IMR-90 (cell line): ENCODE data around the gene ARHGEF10L. TPM values are rescaled to one million over a fixed set of nuclear protein-coding genes. Genes with fewer than 3 reads are reported as not detected.

ENCODE experiments used
- ATAC-seq: fragments of 200-7000 bp; cut with Tn5 transposase; 2 replicates; pipeline ENCODE4 v1.9.1; 2020; ENCODE audit warnings: low read depth, mild to moderate bottlenecking, moderate library complexity
- BruUV-seq: library from RNA; stranded (reverse); fragments of 400-500 nt; replicated peaks from 2 replicates; lab custom pipeline; 2021; lab: Mats Ljungman, UMichigan
- CTCF ChIA-PET: fragments of 300-600 bp; formaldehyde crosslinking; extraction: SDS; loops from one replicate; lab custom pipeline; 2021; ENCODE audit warnings: antibody characterized with exemption; lab: Yijun Ruan, JAX
- POLR2A ChIA-PET: fragments of 300-600 bp; sonication (Branson Sonifier 250); formaldehyde crosslinking; loops from one replicate; lab custom pipeline; 2022; ENCODE audit warnings: antibody characterized with exemption; ENCODE audit not compliant: unreplicated experiment; lab: Charles Lee
- DNase-seq: peaks from one replicate; pipeline ENCODE4 v3.0.0; 2013
- H2AFZ ChIP-seq: replicated peaks from 2 replicates; pipeline ENCODE3; 2013; ENCODE audit warnings: low read length, mild to moderate bottlenecking; ENCODE audit not compliant: poor library complexity
- H2AK5ac ChIP-seq: 2 replicates; pipeline ENCODE4 v1.6.1; 2013; ENCODE audit warnings: low read depth, low read length, inconsistent platforms
- H2AK9ac ChIP-seq: replicated peaks from 2 replicates; pipeline ENCODE3; 2013; ENCODE audit warnings: mild to moderate bottlenecking, low read depth, low read length, moderate library complexity; ENCODE audit not compliant: poor library complexity
- H2BK120ac ChIP-seq: 2 replicates; pipeline ENCODE4 v1.6.1; 2013; ENCODE audit warnings: low read depth, low read length, inconsistent platforms
- H2BK15ac ChIP-seq: 3 replicates; pipeline ENCODE4 v1.6.1; 2013; ENCODE audit warnings: low read depth, low read length, inconsistent platforms
- H2BK20ac ChIP-seq: 2 replicates; pipeline ENCODE4 v1.6.1; 2013; ENCODE audit warnings: low read depth, mild to moderate bottlenecking, inconsistent platforms, low read length, moderate library complexity
- H2BK5ac ChIP-seq: 2 replicates; pipeline ENCODE4 v1.6.1; 2013; ENCODE audit warnings: mild to moderate bottlenecking, low read depth, low read length, inconsistent platforms; ENCODE audit not compliant: poor library complexity, severe bottlenecking
- H3K14ac ChIP-seq: replicated peaks from 2 replicates; pipeline ENCODE4 v1.6.1; 2013; ENCODE audit warnings: low read depth, low read length, inconsistent platforms
- H3K18ac ChIP-seq: 2 replicates; pipeline ENCODE4 v1.6.1; 2013; ENCODE audit warnings: low read depth, low read length, control low read depth
- H3K23ac ChIP-seq: 2 replicates; pipeline ENCODE4 v1.6.1; 2013; ENCODE audit warnings: low read depth, low read length, inconsistent platforms
- H3K27ac ChIP-seq: 2 replicates; pipeline ENCODE4 v1.5.1; 2013; ENCODE audit warnings: mild to moderate bottlenecking, control low read depth, low read length; ENCODE audit not compliant: insufficient read depth
- H3K27me3 ChIP-seq: 2 replicates; pipeline ENCODE4 v1.6.1; 2013; ENCODE audit warnings: low read length; ENCODE audit not compliant: control insufficient read depth, insufficient read depth
- H3K36me3 ChIP-seq: 2 replicates; pipeline ENCODE4 v1.6.1; 2013; ENCODE audit warnings: low read length, mixed read lengths; ENCODE audit not compliant: control insufficient read depth, insufficient read depth
- H3K4ac ChIP-seq: 2 replicates; pipeline ENCODE4 v1.6.1; 2013; ENCODE audit warnings: low read depth, low read length, inconsistent platforms
- H3K4me1 ChIP-seq: 2 replicates; pipeline ENCODE4 v1.6.1; 2013; ENCODE audit warnings: low read length, mixed read lengths; ENCODE audit not compliant: control insufficient read depth, insufficient read depth
- H3K4me2 ChIP-seq: 2 replicates; pipeline ENCODE4 v1.6.1; 2013; ENCODE audit warnings: low read depth, mild to moderate bottlenecking, control low read depth, low read length, moderate library complexity
- H3K4me3 ChIP-seq: 2 replicates; pipeline ENCODE4 v1.5.1; 2013; ENCODE audit warnings: low read depth, mild to moderate bottlenecking, control low read depth, low read length, moderate library complexity; ENCODE audit not compliant: insufficient read depth
- H3K56ac ChIP-seq: 2 replicates; pipeline ENCODE4 v1.6.1; 2013; ENCODE audit warnings: low read length, inconsistent platforms; ENCODE audit not compliant: insufficient read depth; ENCODE audit errors: extremely low read depth
- H3K79me1 ChIP-seq, 2 experiments: 2 replicates each; pipeline ENCODE4 v1.6.1; 2013; ENCODE audit warnings: low read length in 2 of 2, inconsistent platforms in 1 of 2, low read depth in 1 of 2
- H3K9ac ChIP-seq: 2 replicates; pipeline ENCODE4 v1.6.1; 2013; ENCODE audit warnings: low read depth, low read length, control low read depth
- H3K9me1 ChIP-seq: 2 replicates; pipeline ENCODE4 v1.6.1; 2013; ENCODE audit warnings: low read length, inconsistent platforms; ENCODE audit not compliant: insufficient read depth
- H3K9me3 ChIP-seq: 2 replicates; pipeline ENCODE4 v1.6.1; 2013; ENCODE audit warnings: low read length; ENCODE audit not compliant: control insufficient read depth, insufficient read depth
- H4K20me1 ChIP-seq: 2 replicates; pipeline ENCODE4 v1.6.1; 2013; ENCODE audit warnings: low read length, inconsistent platforms; ENCODE audit not compliant: insufficient read depth
- H4K5ac ChIP-seq: 2 replicates; pipeline ENCODE4 v1.6.1; 2013; ENCODE audit warnings: mild to moderate bottlenecking, low read depth, low read length, control low read depth
- H4K8ac ChIP-seq, 2 experiments: 2 replicates each; pipeline ENCODE4 v1.6.1; 2013; ENCODE audit warnings: low read depth in 2 of 2, low read length in 2 of 2, control low read depth in 1 of 2, inconsistent platforms in 1 of 2
- H4K91ac ChIP-seq: 2 replicates; pipeline ENCODE4 v1.6.1; 2013; ENCODE audit warnings: low read depth, low read length, inconsistent platforms; ENCODE audit not compliant: insufficient read depth
- BHLHE40 ChIP-seq: fragments of 150-350 bp; IDR thresholded peaks from 2 replicates; pipeline ENCODE4 v1.6.1; 2016; ENCODE audit warnings: mild to moderate bottlenecking, low read depth, low read length
- FOS ChIP-seq: fragments of 150-350 bp; IDR thresholded peaks from 2 replicates; pipeline ENCODE4 v1.6.1; 2016; ENCODE audit warnings: low read depth, low read length
- MAZ ChIP-seq: IDR thresholded peaks from 2 replicates; pipeline ENCODE4 v1.6.1; 2012; ENCODE audit warnings: low read depth, mild to moderate bottlenecking, low read length, improper control_type of control experiment, moderate library complexity, borderline replicate concordance
- MXI1 ChIP-seq: IDR thresholded peaks from 2 replicates; pipeline ENCODE4 v1.6.1; 2012; ENCODE audit warnings: low read depth, mild to moderate bottlenecking, low read length, moderate library complexity, borderline replicate concordance
- NFE2L2 ChIP-seq: fragments of 150-350 bp; IDR thresholded peaks from 2 replicates; pipeline ENCODE4 v1.6.1; 2016; ENCODE audit warnings: low read depth, mild to moderate bottlenecking, low read length
- POLR2A ChIP-seq: IDR thresholded peaks from 2 replicates; pipeline ENCODE4 v1.6.1; 2012; ENCODE audit warnings: mild to moderate bottlenecking, low read depth, low read length
- RAD21 ChIP-seq: IDR thresholded peaks from 2 replicates; pipeline ENCODE4 v1.6.1; 2012; ENCODE audit warnings: low read length, improper control_type of control experiment
- RFX5 ChIP-seq: IDR thresholded peaks from 2 replicates; pipeline ENCODE4 v1.8.0; 2012; ENCODE audit warnings: low read depth, mild to moderate bottlenecking, low read length, moderate library complexity
- SMC3 ChIP-seq: fragments of 150-350 bp; IDR thresholded peaks from 2 replicates; pipeline ENCODE4 v1.6.1; 2016; ENCODE audit warnings: low read depth, mild to moderate bottlenecking, antibody characterized with exemption, low read length, moderate library complexity
- WGBS, 2 experiments: methylation state at CpG; one replicate each; pipeline versions ENCODE4 v1.1.5 to v1.1.7; 2013; ENCODE audit warnings: missing lambda C conversion rate in 2 of 2; ENCODE audit not compliant: insufficient read length in 1 of 2; ENCODE audit errors: extremely low coverage in 2 of 2; 5-methylcytosine and 5-hydroxymethylcytosine counted together
- dilution Hi-C: fragments of 300-500 bp; cut with HindIII; formaldehyde crosslinking; loops from one replicate; pipeline ENCODE4 v1.14.3; 2018; ENCODE audit warnings: low sequenced_read_pairs; ENCODE audit not compliant: unreplicated experiment
- in situ Hi-C: fragments of 300-500 bp; cut with MboI; formaldehyde crosslinking; loops from 3 replicates; pipeline ENCODE4 v1.14.3; 2019; ENCODE audit warnings: low sequenced_read_pairs, inconsistent platforms, mixed read lengths
- intact Hi-C: fragments of 100-400 bp; cut with micrococcal nuclease; formaldehyde crosslinking; loops from 2 replicates; pipeline ENCODE4 v1.10.0; 2022
- polyA plus RNA-seq, 3 experiments: library from polyadenylated mRNA; depleted of rRNA; stranded (reverse); fragments of >200 nt; gene quantifications; 2 replicates each; pipeline ENCODE4 v1.2.3, GENCODE V29; 2012; ENCODE audit warnings: low replicate concordance in 1 of 3
- total RNA-seq: library from RNA; depleted of rRNA; stranded (reverse); fragments of >200 nt; gene quantifications from 2 replicates; pipeline ENCODE4 v1.2.3, GENCODE V29; 2012
- TF ChIP-seq, protein P1 (sequence below): fragments of 150-350 bp; IDR thresholded peaks from 2 replicates; pipeline ENCODE4 v1.6.1; 2016; ENCODE audit warnings: low read depth, mild to moderate bottlenecking, low read length, moderate library complexity, borderline replicate concordance

ARHGEF10L gene
- total and polyA plus RNA-seq, 2 of the 4 experiments (the other 2 are of a cell fraction): 4.8 to 12.4 TPM

DNA sequence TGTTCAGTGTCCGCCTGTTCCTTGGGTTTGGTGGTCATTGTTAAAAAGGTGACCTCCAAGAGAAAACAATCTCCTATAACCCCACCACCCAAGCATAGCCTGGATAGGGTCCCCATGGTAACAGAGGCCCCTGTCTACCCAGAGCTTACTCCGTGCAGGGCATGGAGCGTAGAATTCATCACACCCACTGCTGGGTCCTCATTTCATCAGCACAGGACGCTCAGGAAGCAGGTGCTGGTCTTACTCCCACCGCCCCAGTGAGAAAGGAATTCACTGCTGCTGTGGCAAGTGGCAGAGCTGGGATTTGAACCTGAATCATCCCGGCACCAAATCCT lies 37.0 kb downstream of the ARHGEF10L start (continued):
- TF ChIP-seq, protein P1, sequence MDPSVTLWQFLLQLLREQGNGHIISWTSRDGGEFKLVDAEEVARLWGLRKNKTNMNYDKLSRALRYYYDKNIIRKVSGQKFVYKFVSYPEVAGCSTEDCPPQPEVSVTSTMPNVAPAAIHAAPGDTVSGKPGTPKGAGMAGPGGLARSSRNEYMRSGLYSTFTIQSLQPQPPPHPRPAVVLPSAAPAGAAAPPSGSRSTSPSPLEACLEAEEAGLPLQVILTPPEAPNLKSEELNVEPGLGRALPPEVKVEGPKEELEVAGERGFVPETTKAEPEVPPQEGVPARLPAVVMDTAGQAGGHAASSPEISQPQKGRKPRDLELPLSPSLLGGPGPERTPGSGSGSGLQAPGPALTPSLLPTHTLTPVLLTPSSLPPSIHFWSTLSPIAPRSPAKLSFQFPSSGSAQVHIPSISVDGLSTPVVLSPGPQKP: no peak
- TF ChIP-seq RFX5: no peak

- Histone ChIP-seq H2AK5ac (no peak overlapping the region), H3K36me3 (0 out of 2 replicates have a peak, but pooled peaks cover 1% of the 10 kb centered on the region), H2AK9ac (no peak overlapping the region), H3K4me2 (no peak overlapping the region), H3K4ac (no peak overlapping the region), H4K8ac (no peak overlapping the region), H3K9me1 (no peaks in the 10 kb centered on the region), H2BK5ac (no peak overlapping the region), H3K18ac (no peak overlapping the region), H3K9ac (no peak overlapping the region), H2BK120ac (no peak overlapping the region), H3K27ac (no peak overlapping the region), H4K20me1 (peaks cover 19% of the 10 kb centered on the region), H3K4me3 (no peak overlapping the region), H2BK20ac (no peak overlapping the region), H2BK15ac (no peak overlapping the region), H3K27me3 (no peaks in the 10 kb centered on the region), H3K14ac (no peak overlapping the region), H3K23ac (no peak overlapping the region), H3K9me3 (no peaks in the 10 kb centered on the region), H4K91ac (no peak overlapping the region), H3K4me1 (no peaks in the 10 kb centered on the region), H3K79me1 (peaks cover 12 to 27% of the 10 kb centered on the region in 2 experiments), H4K5ac (no peak overlapping the region), H3K56ac (no peak overlapping the region), H2AFZ (no peak overlapping the region)
- CTCF ChIA-PET: no interaction called here
- POLR2A ChIA-PET: no interaction called here
- no peak for DNase-seq
- intact Hi-C loops: no loop called here
- dilution Hi-C loops: no loop called here
- in situ Hi-C loops: no loop called here
- TF ChIP-seq MXI1 (no peak), FOS (no peak), SMC3 (no peak), MAZ (no peak), BHLHE40 (no peak), RAD21 (no peak), NFE2L2 (no peak), POLR2A (no peak)
- TF ChIP-seq, protein P1: no peak
- no TSS peak for BruUV-seq
- ATAC-seq: no peak
- 100% methylated on average over 1 of the region's 1 CpG; no CpG with 5 or more reads in 1 of the 2 experiments for WGBS, 2 experiments
These were observed 38.4 kb downstream of the ARHGEF10L start for GRCh38 chr1:17577907-17578297.
